IgD-negative memory B cell (primary cell): ENCODE data around the gene ZNF468. TPM values are rescaled to one million over a fixed set of nuclear protein-coding genes. Genes with fewer than 3 reads are reported as not detected.
"Not testable (repeated sequence)": the region's sequence is repeated elsewhere in the genome, so short reads cannot be mapped to it uniquely, and the experiment has no call there.

ENCODE experiments used
- H3K27ac Mint-ChIP-seq, 3 donors: one replicate each; pipeline ENCODE4 v1.8.0; 2020 to 2022; ENCODE audit warnings: mild to moderate bottlenecking in 3 of 3, mixed read lengths in 3 of 3, moderate library complexity in 1 of 3
- H3K27me3 Mint-ChIP-seq: one replicate; pipeline ENCODE4 v1.8.0; 2021; ENCODE audit warnings: mixed read lengths
- H3K36me3 Mint-ChIP-seq: one replicate; pipeline ENCODE4 v1.8.0; 2020; ENCODE audit warnings: mild to moderate bottlenecking, mixed read lengths
- H3K4me1 Mint-ChIP-seq, 3 donors: one replicate each; pipeline ENCODE4 v1.8.0; 2020 to 2022; ENCODE audit warnings: mixed read lengths in 3 of 3, mild to moderate bottlenecking in 1 of 3
- H3K4me3 Mint-ChIP-seq, 4 donors: one replicate each; pipeline ENCODE4 v1.8.0; 2020 to 2022; ENCODE audit warnings: mild to moderate bottlenecking in 4 of 4, mixed read lengths in 4 of 4, moderate library complexity in 3 of 4
- H3K9me3 Mint-ChIP-seq, 3 donors: one replicate each; pipeline ENCODE4 v1.8.0; 2020 to 2021; ENCODE audit warnings: mixed read lengths in 3 of 3, mild to moderate bottlenecking in 1 of 3
- polyA plus RNA-seq: library from polyadenylated mRNA; unstranded; fragments of 300-500 nt; fragmentation: Illumina TruSeq; gene quantifications from one replicate; pipeline ENCODE4 v1.2.3, GENCODE V29; 2021

ZNF468 gene
- polyA plus RNA-seq, 1 donor from 2014 or later: 16.1 TPM

GRCh38 chr19:52856540-52857377 is 660 bp downstream of the ZNF468 start:
- Mint-ChIP-seq H3K27ac (peak overlapping the region; percentile 89 to 95 (median 94)), H3K4me3 (peak overlapping the region; percentile 92 to 100 (median 98)), H3K4me1 (peaks cover 8 to 14% (median 13%) of the 10 kb centered on the region in 3 donors)
- not testable (repeated sequence) for H3K9me3 Mint-ChIP-seq, H3K36me3 Mint-ChIP-seq, H3K27me3 Mint-ChIP-seq

- H3K4me3 Mint-ChIP-seq, H3K27me3 Mint-ChIP-seq, H3K27ac Mint-ChIP-seq, H3K4me1 Mint-ChIP-seq: not testable (repeated sequence)
- H3K9me3 Mint-ChIP-seq: peaks cover 21 to 33% (median 26%) of the 10 kb centered on the region in 3 donors
- peaks cover 63% of the 10 kb centered on the region for H3K36me3 Mint-ChIP-seq
Observed at GRCh38 chr19:52847352-52847751, 10.1 kb downstream of the ZNF468 start.

GRCh38 chr19:52840825-52841465 is 16.5 kb downstream of the ZNF468 start:
- H3K27me3 Mint-ChIP-seq, H3K4me1 Mint-ChIP-seq, H3K27ac Mint-ChIP-seq: not testable (repeated sequence)
- peaks cover 48% of the 10 kb centered on the region for H3K36me3 Mint-ChIP-seq
- peaks cover 21 to 56% (median 40%) of the 10 kb centered on the region in 3 donors for H3K9me3 Mint-ChIP-seq
- H3K4me3 Mint-ChIP-seq: peak overlapping the region in 1 of 4 donors; percentile 13

GRCh38 chr19:52834289-52834688 is 23.1 kb downstream of the ZNF468 start:
- not testable (repeated sequence) for H3K27ac Mint-ChIP-seq, H3K27me3 Mint-ChIP-seq, H3K36me3 Mint-ChIP-seq, H3K4me3 Mint-ChIP-seq, H3K4me1 Mint-ChIP-seq
- peaks cover 16 to 37% (median 21%) of the 10 kb centered on the region in 3 donors for H3K9me3 Mint-ChIP-seq

GRCh38 chr19:52833541-52833940 is 23.9 kb downstream of the ZNF468 start:
- Mint-ChIP-seq H3K9me3 (peaks cover 15 to 37% (median 21%) of the 10 kb centered on the region in 3 donors), H3K4me3 (peak overlapping the region in 1 of 4 donors; percentile 6), H3K27ac (peak overlapping the region in 1 of 3 donors; percentile 13)
- H3K4me1 Mint-ChIP-seq, H3K36me3 Mint-ChIP-seq, H3K27me3 Mint-ChIP-seq: not testable (repeated sequence)

GRCh38 chr19:52829866-52830265 is 27.6 kb downstream of the ZNF468 start:
- H3K9me3 Mint-ChIP-seq: peaks cover 8 to 21% (median 13%) of the 10 kb centered on the region in 3 donors
- H3K27me3 Mint-ChIP-seq: not testable (repeated sequence)

GRCh38 chr19:52825765-52826164 is 31.7 kb downstream of the ZNF468 start:
- Mint-ChIP-seq H3K27ac (no peak overlapping the region), H3K36me3 (peaks cover 3% of the 10 kb centered on the region), H3K9me3 (peaks cover 0 to 12% (median 7%) of the 10 kb centered on the region in 3 donors), H3K4me3 (no peak overlapping the region), H3K27me3 (no peaks in the 10 kb centered on the region), H3K4me1 (peaks cover under 1 to 6% (median 4%) of the 10 kb centered on the region in 3 donors)

More at GRCh38 chr19:52829866-52830265, 27.6 kb downstream of the ZNF468 start:
- not testable (repeated sequence) for H3K4me1 Mint-ChIP-seq, H3K36me3 Mint-ChIP-seq, H3K4me3 Mint-ChIP-seq, H3K27ac Mint-ChIP-seq

GRCh38 chr19:52823676-52824075 is 33.7 kb downstream of the ZNF468 start:
- Mint-ChIP-seq H3K4me1 (peaks cover 8 to 11% (median 10%) of the 10 kb centered on the region in 3 donors), H3K4me3 (peak overlapping the region in 1 of 4 donors; percentile 65), H3K27me3 (no peaks in the 10 kb centered on the region), H3K36me3 (peaks cover 6% of the 10 kb centered on the region), H3K27ac (peak overlapping the region in 1 of 3 donors; percentile 46), H3K9me3 (peaks cover 0 to 12% (median 3%) of the 10 kb centered on the region in 3 donors)

- Mint-ChIP-seq H3K27ac (peak within 1 kb of the TSS; percentile 82 to 95 (median 94)), H3K9me3 (peaks cover 2 to 15% (median 4%) of the 10 kb centered on the region in 3 donors), H3K36me3 (peaks cover 19% of the 10 kb centered on the region), H3K4me1 (peaks cover 8 to 14% (median 11%) of the 10 kb centered on the region in 3 donors), H3K4me3 (peak within 1 kb of the TSS; percentile 89 to 98 (median 96))
- H3K27me3 Mint-ChIP-seq: not testable (repeated sequence)
Observed at GRCh38 chr19:52821204-52821960, 36.0 kb downstream of the ZNF468 start, which contains the start of gene ZNF28. Gene ZNF28 (minus strand): TSS chr19:52821633. CDS start chr19:52817958, 3,675 bp downstream.

- Mint-ChIP-seq H3K9me3 (peaks cover 2 to 15% (median 4%) of the 10 kb centered on the region in 3 donors), H3K36me3 (peaks cover 21% of the 10 kb centered on the region), H3K4me3 (peak overlapping the region; percentile 89 to 98 (median 96)), H3K27ac (peak overlapping the region; percentile 82 to 95 (median 94)), H3K4me1 (peaks cover 8 to 14% (median 11%) of the 10 kb centered on the region in 3 donors)
- not testable (repeated sequence) for H3K27me3 Mint-ChIP-seq
Observed at GRCh38 chr19:52820472-52821203, 36.8 kb downstream of the ZNF468 start.

GRCh38 chr19:52809801-52810200 is 47.6 kb downstream of the ZNF468 start:
- no peaks in the 10 kb centered on the region for H3K4me1 Mint-ChIP-seq
- no peak overlapping the region for H3K27ac Mint-ChIP-seq
- H3K36me3 Mint-ChIP-seq: peaks cover 39% of the 10 kb centered on the region
- H3K27me3 Mint-ChIP-seq: no peaks in the 10 kb centered on the region
- peaks cover 6 to 8% (median 7%) of the 10 kb centered on the region in 3 donors for H3K9me3 Mint-ChIP-seq
- H3K4me3 Mint-ChIP-seq: no peak overlapping the region

GRCh38 chr19:52799950-52800640 is 57.3 kb downstream of the ZNF468 start:
- H3K27ac Mint-ChIP-seq, H3K4me3 Mint-ChIP-seq, H3K27me3 Mint-ChIP-seq, H3K4me1 Mint-ChIP-seq: not testable (repeated sequence)
- peaks cover 20 to 62% (median 42%) of the 10 kb centered on the region in 3 donors for H3K9me3 Mint-ChIP-seq
- peaks cover 38% of the 10 kb centered on the region for H3K36me3 Mint-ChIP-seq

GRCh38 chr19:52789440-52789839 is 68.0 kb downstream of the ZNF468 start:
- Mint-ChIP-seq H3K27ac (no peak overlapping the region), H3K36me3 (peaks cover 4% of the 10 kb centered on the region), H3K27me3 (no peaks in the 10 kb centered on the region), H3K9me3 (peaks cover 2 to 13% (median 8%) of the 10 kb centered on the region in 3 donors), H3K4me3 (peak overlapping the region in 2 of 4 donors; percentile 76 to 98), H3K4me1 (peaks cover 14 to 22% (median 17%) of the 10 kb centered on the region in 3 donors)
